HEK293 (cell line): Measurements from ENCODE around the gene ZNF711.

Experiments
- CTCF ChIA-PET: fragments of 350-600 bp; formaldehyde crosslinking; extraction: SDS; loops from one replicate; lab custom pipeline; 2021; ENCODE audit warnings: antibody characterized with exemption; lab: Yijun Ruan, JAX
- POLR2A ChIA-PET: fragments of 300-600 bp; formaldehyde crosslinking; extraction: SDS; loops from one replicate; lab custom pipeline; 2020; ENCODE audit warnings: antibody characterized with exemption, inconsistent platforms; lab: Yijun Ruan, JAX
- H3K27ac ChIP-seq: fragments of 200-500 bp; sonication (Bioruptor generic); 2 replicates; pipeline ENCODE4 v1.5.1; 2014; ENCODE audit warnings: low read depth, low read length, control low read depth, inconsistent platforms; ENCODE audit errors: extremely low read depth
- H3K36me3 ChIP-seq, 2 experiments: fragments of 200-500 bp in 1 of 2; sonication (Bioruptor generic) in 1 of 2; 1 replicate in 1 of 2; 2 replicates in 1 of 2; pipeline ENCODE4 v1.5.1; 2014 to 2017; ENCODE audit warnings: inconsistent platforms in 2 of 2, low read length in 2 of 2; ENCODE audit not compliant: control insufficient read depth in 2 of 2, insufficient read depth in 1 of 2
- H3K4me1 ChIP-seq: fragments of 200-500 bp; sonication (Bioruptor generic); 2 replicates; pipeline ENCODE4 v1.5.1; 2014; ENCODE audit warnings: mild to moderate bottlenecking, low read length, inconsistent platforms; ENCODE audit not compliant: control insufficient read depth, insufficient read depth
- H3K4me3 ChIP-seq: 2 replicates; pipeline ENCODE4 v1.5.1; 2011; ENCODE audit warnings: low read depth, mild to moderate bottlenecking, control low read depth, low read length, moderate library complexity
- H3K9me3 ChIP-seq: fragments of 200-500 bp; sonication (Bioruptor generic); 2 replicates; pipeline ENCODE4 v1.5.1; 2014; ENCODE audit warnings: low read depth, low read length, inconsistent platforms; ENCODE audit not compliant: control insufficient read depth, insufficient read depth
- GLIS2 ChIP-seq: fragments of 450-650 bp; formaldehyde crosslinking; IDR thresholded peaks from 2 replicates; pipeline ENCODE4 v1.5.1; 2016; ENCODE audit warnings: missing biosample characterization, missing genetic modification characterization
- PRDM1 ChIP-seq: fragments of 450-650 bp; formaldehyde crosslinking; IDR thresholded peaks from 2 replicates; pipeline ENCODE4; 2016; ENCODE audit warnings: missing biosample characterization, missing genetic modification characterization
- SP7 ChIP-seq: fragments of 450-650 bp; formaldehyde crosslinking; IDR thresholded peaks from 2 replicates; pipeline ENCODE4 v1.5.1; 2016; ENCODE audit warnings: missing biosample characterization, missing genetic modification characterization
- ZBTB20 ChIP-seq: fragments of 450-650 bp; formaldehyde crosslinking; IDR thresholded peaks from 2 replicates; pipeline ENCODE4 v1.5.1; 2016; ENCODE audit warnings: missing biosample characterization, missing genetic modification characterization
- ZNF292 ChIP-seq: fragments of 450-650 bp; formaldehyde crosslinking; IDR thresholded peaks from 2 replicates; pipeline ENCODE4 v1.5.1; 2016; ENCODE audit warnings: low read depth, missing biosample characterization, missing genetic modification characterization, borderline replicate concordance
- ZNF311 ChIP-seq: fragments of 450-650 bp; formaldehyde crosslinking; IDR thresholded peaks from 2 replicates; pipeline ENCODE4 v1.5.1; 2017; ENCODE audit warnings: missing biosample characterization, missing genetic modification characterization, borderline replicate concordance
- ZNF529 ChIP-seq: fragments of 450-650 bp; formaldehyde crosslinking; IDR thresholded peaks from 2 replicates; pipeline ENCODE4 v1.5.1; 2017; ENCODE audit warnings: missing genetic modification characterization, missing biosample characterization; ENCODE audit not compliant: insufficient replicate concordance
- ZNF560 ChIP-seq: fragments of 450-650 bp; formaldehyde crosslinking; IDR thresholded peaks from 2 replicates; pipeline ENCODE4 v1.5.1; 2017; ENCODE audit warnings: missing biosample characterization, missing genetic modification characterization, borderline replicate concordance
- TF ChIP-seq, protein P1 (sequence below): fragments of 450-650 bp; formaldehyde crosslinking; IDR thresholded peaks from 2 replicates; pipeline ENCODE4 v1.5.1; 2016; ENCODE audit warnings: missing biosample characterization, missing genetic modification characterization
- TF ChIP-seq, protein P2 (sequence below): fragments of 450-650 bp; formaldehyde crosslinking; IDR thresholded peaks from 2 replicates; pipeline ENCODE4 v1.5.1; 2016; ENCODE audit warnings: missing biosample characterization, missing genetic modification characterization
- TF ChIP-seq, protein P3 (sequence below): fragments of 450-650 bp; formaldehyde crosslinking; IDR thresholded peaks from 2 replicates; pipeline ENCODE4 v1.5.1; 2016; ENCODE audit warnings: missing biosample characterization, missing genetic modification characterization, borderline replicate concordance
- TF ChIP-seq, protein P4 (sequence below): fragments of 450-650 bp; IDR thresholded peaks from 2 replicates; pipeline ENCODE4 v1.5.1; 2018; ENCODE audit warnings: missing biosample characterization, mild to moderate bottlenecking, missing genetic modification characterization
- TF ChIP-seq, protein P5 (sequence below): fragments of 450-650 bp; formaldehyde crosslinking; IDR thresholded peaks from 2 replicates; pipeline ENCODE4 v1.5.0; 2017; ENCODE audit warnings: missing biosample characterization, missing genetic modification characterization, borderline replicate concordance
- TF ChIP-seq, protein P6 (sequence below): fragments of 450-650 bp; formaldehyde crosslinking; IDR thresholded peaks from 2 replicates; pipeline ENCODE4 v1.5.1; 2016; ENCODE audit warnings: missing biosample characterization, missing genetic modification characterization, low read depth
- TF ChIP-seq, protein P7 (sequence below): fragments of 450-650 bp; formaldehyde crosslinking; IDR thresholded peaks from 2 replicates; pipeline ENCODE4 v1.5.1; 2017; ENCODE audit warnings: missing biosample characterization, missing genetic modification characterization

Gene ZNF711

DNA sequence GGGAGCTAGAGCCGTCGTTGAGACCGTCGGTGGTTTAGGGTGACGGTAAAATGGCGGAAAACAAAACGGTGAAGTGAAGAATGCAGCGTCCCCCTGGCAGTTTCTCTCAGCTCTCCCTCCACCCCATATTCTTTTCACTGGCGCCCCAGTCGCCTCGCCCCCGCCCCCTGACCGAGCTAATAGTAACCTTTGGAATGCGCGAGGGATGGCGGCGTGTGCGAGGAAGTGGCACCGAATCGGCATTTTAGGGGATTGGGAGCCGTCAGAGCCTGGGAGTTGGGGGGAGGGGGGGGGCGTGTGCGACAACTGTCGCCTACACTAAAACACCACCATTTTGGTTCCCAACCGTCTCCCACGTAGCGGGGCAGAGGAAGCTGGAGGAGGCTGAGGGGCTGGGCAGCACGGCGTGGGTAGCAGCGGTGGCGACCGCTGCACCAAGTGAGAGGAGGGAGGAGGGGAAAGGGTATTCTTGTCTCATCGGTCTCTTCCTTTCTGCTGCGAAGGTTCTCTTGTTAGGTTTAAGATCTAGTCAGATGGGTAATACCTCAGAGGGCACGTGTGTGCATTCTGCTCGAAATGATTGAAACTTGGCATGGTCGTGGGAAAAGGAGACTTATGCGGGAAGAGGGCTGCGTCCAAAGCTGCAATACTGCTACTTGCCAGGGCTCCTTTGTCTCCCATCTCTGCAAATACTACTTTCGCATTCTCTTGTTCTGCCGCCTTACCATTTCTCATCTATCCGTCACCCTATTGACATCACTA, 840 bp downstream of the ZNF711 start:
- Histone ChIP-seq H3K27ac (peak overlapping the region; percentile 97), H3K4me1 (peaks cover 2% of the 10 kb centered on the region; the same call in 1 of the 2 replicates), H3K9me3 (no peaks in the 10 kb centered on the region; the same call in 1 of the 2 replicates), H3K4me3 (peak overlapping the region; percentile 56), H3K36me3 (peaks cover 8 to 38% of the 10 kb centered on the region in 2 experiments; a peak in 2 of 3 replicates)
- CTCF ChIA-PET = interaction anchor here (0.7 kb wide), 2 partner anchors 11 to 19 kb away, joined by 3 read pairs; no protein-coding TSS in a partner anchor
- POLR2A ChIA-PET = interaction anchor here (0.7 kb wide), 1 partner anchor 135 kb away, joined by 3 read pairs; no protein-coding TSS in a partner anchor
- TF ChIP-seq, protein P1, sequence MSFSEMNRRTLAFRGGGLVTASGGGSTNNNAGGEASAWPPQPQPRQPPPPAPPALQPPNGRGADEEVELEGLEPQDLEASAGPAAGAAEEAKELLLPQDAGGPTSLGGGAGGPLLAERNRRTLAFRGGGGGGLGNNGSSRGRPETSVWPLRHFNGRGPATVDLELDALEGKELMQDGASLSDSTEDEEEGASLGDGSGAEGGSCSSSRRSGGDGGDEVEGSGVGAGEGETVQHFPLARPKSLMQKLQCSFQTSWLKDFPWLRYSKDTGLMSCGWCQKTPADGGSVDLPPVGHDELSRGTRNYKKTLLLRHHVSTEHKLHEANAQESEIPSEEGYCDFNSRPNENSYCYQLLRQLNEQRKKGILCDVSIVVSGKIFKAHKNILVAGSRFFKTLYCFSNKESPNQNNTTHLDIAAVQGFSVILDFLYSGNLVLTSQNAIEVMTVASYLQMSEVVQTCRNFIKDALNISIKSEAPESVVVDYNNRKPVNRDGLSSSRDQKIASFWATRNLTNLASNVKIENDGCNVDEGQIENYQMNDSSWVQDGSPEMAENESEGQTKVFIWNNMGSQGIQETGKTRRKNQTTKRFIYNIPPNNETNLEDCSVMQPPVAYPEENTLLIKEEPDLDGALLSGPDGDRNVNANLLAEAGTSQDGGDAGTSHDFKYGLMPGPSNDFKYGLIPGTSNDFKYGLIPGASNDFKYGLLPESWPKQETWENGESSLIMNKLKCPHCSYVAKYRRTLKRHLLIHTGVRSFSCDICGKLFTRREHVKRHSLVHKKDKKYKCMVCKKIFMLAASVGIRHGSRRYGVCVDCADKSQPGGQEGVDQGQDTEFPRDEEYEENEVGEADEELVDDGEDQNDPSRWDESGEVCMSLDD (tag by site-specific recombination) = peak; percentile 32; the same call in 1 of the 2 replicates
- TF ChIP-seq ZNF292 (tag by site-specific recombination) = no peak
- TF ChIP-seq, protein P2, sequence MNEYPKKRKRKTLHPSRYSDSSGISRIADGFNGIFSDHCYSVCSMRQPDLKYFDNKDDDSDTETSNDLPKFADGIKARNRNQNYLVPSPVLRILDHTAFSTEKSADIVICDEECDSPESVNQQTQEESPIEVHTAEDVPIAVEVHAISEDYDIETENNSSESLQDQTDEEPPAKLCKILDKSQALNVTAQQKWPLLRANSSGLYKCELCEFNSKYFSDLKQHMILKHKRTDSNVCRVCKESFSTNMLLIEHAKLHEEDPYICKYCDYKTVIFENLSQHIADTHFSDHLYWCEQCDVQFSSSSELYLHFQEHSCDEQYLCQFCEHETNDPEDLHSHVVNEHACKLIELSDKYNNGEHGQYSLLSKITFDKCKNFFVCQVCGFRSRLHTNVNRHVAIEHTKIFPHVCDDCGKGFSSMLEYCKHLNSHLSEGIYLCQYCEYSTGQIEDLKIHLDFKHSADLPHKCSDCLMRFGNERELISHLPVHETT (tag by site-specific recombination) = no peak
- TF ChIP-seq ZBTB20 (tag by site-specific recombination) = peak; percentile 26; the same call in 1 of the 2 replicates
- no peak for TF ChIP-seq ZNF560 (tag by site-specific recombination)
- TF ChIP-seq, protein P3, sequence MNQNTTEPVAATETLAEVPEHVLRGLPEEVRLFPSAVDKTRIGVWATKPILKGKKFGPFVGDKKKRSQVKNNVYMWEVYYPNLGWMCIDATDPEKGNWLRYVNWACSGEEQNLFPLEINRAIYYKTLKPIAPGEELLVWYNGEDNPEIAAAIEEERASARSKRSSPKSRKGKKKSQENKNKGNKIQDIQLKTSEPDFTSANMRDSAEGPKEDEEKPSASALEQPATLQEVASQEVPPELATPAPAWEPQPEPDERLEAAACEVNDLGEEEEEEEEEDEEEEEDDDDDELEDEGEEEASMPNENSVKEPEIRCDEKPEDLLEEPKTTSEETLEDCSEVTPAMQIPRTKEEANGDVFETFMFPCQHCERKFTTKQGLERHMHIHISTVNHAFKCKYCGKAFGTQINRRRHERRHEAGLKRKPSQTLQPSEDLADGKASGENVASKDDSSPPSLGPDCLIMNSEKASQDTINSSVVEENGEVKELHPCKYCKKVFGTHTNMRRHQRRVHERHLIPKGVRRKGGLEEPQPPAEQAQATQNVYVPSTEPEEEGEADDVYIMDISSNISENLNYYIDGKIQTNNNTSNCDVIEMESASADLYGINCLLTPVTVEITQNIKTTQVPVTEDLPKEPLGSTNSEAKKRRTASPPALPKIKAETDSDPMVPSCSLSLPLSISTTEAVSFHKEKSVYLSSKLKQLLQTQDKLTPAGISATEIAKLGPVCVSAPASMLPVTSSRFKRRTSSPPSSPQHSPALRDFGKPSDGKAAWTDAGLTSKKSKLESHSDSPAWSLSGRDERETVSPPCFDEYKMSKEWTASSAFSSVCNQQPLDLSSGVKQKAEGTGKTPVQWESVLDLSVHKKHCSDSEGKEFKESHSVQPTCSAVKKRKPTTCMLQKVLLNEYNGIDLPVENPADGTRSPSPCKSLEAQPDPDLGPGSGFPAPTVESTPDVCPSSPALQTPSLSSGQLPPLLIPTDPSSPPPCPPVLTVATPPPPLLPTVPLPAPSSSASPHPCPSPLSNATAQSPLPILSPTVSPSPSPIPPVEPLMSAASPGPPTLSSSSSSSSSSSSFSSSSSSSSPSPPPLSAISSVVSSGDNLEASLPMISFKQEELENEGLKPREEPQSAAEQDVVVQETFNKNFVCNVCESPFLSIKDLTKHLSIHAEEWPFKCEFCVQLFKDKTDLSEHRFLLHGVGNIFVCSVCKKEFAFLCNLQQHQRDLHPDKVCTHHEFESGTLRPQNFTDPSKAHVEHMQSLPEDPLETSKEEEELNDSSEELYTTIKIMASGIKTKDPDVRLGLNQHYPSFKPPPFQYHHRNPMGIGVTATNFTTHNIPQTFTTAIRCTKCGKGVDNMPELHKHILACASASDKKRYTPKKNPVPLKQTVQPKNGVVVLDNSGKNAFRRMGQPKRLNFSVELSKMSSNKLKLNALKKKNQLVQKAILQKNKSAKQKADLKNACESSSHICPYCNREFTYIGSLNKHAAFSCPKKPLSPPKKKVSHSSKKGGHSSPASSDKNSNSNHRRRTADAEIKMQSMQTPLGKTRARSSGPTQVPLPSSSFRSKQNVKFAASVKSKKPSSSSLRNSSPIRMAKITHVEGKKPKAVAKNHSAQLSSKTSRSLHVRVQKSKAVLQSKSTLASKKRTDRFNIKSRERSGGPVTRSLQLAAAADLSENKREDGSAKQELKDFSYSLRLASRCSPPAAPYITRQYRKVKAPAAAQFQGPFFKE (tag by site-specific recombination) = no peak
- TF ChIP-seq GLIS2 (tag by site-specific recombination) = 0 out of 2 replicates have a peak, but pooled peaks have one; percentile 15
- TF ChIP-seq, protein P4, sequence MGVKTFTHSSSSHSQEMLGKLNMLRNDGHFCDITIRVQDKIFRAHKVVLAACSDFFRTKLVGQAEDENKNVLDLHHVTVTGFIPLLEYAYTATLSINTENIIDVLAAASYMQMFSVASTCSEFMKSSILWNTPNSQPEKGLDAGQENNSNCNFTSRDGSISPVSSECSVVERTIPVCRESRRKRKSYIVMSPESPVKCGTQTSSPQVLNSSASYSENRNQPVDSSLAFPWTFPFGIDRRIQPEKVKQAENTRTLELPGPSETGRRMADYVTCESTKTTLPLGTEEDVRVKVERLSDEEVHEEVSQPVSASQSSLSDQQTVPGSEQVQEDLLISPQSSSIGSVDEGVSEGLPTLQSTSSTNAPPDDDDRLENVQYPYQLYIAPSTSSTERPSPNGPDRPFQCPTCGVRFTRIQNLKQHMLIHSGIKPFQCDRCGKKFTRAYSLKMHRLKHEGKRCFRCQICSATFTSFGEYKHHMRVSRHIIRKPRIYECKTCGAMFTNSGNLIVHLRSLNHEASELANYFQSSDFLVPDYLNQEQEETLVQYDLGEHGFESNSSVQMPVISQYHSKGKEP (tag by site-specific recombination) = no peak
- TF ChIP-seq ZNF529 (tag by site-specific recombination) = no peak
- TF ChIP-seq PRDM1 (tag by site-specific recombination) = peak; percentile 65
- TF ChIP-seq, protein P5, sequence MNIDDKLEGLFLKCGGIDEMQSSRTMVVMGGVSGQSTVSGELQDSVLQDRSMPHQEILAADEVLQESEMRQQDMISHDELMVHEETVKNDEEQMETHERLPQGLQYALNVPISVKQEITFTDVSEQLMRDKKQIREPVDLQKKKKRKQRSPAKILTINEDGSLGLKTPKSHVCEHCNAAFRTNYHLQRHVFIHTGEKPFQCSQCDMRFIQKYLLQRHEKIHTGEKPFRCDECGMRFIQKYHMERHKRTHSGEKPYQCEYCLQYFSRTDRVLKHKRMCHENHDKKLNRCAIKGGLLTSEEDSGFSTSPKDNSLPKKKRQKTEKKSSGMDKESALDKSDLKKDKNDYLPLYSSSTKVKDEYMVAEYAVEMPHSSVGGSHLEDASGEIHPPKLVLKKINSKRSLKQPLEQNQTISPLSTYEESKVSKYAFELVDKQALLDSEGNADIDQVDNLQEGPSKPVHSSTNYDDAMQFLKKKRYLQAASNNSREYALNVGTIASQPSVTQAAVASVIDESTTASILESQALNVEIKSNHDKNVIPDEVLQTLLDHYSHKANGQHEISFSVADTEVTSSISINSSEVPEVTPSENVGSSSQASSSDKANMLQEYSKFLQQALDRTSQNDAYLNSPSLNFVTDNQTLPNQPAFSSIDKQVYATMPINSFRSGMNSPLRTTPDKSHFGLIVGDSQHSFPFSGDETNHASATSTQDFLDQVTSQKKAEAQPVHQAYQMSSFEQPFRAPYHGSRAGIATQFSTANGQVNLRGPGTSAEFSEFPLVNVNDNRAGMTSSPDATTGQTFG (tag by site-specific recombination) = no peak
- TF ChIP-seq, protein P6, sequence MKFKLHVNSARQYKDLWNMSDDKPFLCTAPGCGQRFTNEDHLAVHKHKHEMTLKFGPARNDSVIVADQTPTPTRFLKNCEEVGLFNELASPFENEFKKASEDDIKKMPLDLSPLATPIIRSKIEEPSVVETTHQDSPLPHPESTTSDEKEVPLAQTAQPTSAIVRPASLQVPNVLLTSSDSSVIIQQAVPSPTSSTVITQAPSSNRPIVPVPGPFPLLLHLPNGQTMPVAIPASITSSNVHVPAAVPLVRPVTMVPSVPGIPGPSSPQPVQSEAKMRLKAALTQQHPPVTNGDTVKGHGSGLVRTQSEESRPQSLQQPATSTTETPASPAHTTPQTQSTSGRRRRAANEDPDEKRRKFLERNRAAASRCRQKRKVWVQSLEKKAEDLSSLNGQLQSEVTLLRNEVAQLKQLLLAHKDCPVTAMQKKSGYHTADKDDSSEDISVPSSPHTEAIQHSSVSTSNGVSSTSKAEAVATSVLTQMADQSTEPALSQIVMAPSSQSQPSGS (tag by site-specific recombination) = 0 out of 2 replicates have a peak, but pooled peaks have one; percentile 5
- TF ChIP-seq ZNF311 = no peak
- TF ChIP-seq SP7 = no peak
- TF ChIP-seq, protein P7, sequence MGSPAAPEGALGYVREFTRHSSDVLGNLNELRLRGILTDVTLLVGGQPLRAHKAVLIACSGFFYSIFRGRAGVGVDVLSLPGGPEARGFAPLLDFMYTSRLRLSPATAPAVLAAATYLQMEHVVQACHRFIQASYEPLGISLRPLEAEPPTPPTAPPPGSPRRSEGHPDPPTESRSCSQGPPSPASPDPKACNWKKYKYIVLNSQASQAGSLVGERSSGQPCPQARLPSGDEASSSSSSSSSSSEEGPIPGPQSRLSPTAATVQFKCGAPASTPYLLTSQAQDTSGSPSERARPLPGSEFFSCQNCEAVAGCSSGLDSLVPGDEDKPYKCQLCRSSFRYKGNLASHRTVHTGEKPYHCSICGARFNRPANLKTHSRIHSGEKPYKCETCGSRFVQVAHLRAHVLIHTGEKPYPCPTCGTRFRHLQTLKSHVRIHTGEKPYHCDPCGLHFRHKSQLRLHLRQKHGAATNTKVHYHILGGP (tag by site-specific recombination) = no peak
